Uterus (tissue), 4 donors: ENCODE measurements around the gene TMEM132E. TPM values are rescaled to one million over a fixed set of nuclear protein-coding genes. Genes with fewer than 3 reads are reported as not detected.

Source experiments
- DNase-seq, 2 donors: peaks; one replicate each; pipeline ENCODE4 v3.0.0-alpha.2; 2019 to 2020
- H3K27ac ChIP-seq, 2 donors: fragments of 200-600 bp; sonication (generic); 1 replicate in 1 of 2; 2 replicates in 1 of 2; pipeline ENCODE4 v1.5.1; 2016 to 2018
- H3K27me3 ChIP-seq, 2 donors: fragments of 200-600 bp; sonication (generic); one replicate each; pipeline ENCODE4 v1.5.1; 2018 to 2019; ENCODE audit warnings: control low read depth in 1 of 2
- H3K36me3 ChIP-seq, 2 donors: fragments of 200-600 bp; sonication (generic); one replicate each; pipeline ENCODE4 v1.5.1; 2019; ENCODE audit warnings: control low read depth in 1 of 2
- H3K4me1 ChIP-seq, 2 donors: fragments of 200-600 bp; sonication (generic); one replicate each; pipeline ENCODE4 v1.5.1; 2018 to 2019; ENCODE audit warnings: control low read depth in 1 of 2
- H3K4me3 ChIP-seq, 2 donors: fragments of 200-600 bp; sonication (generic); 1 replicate in 1 of 2; 2 replicates in 1 of 2; pipeline ENCODE4 v1.5.1; 2018 to 2019; ENCODE audit warnings: mild to moderate bottlenecking in 1 of 2
- H3K9me3 ChIP-seq, 2 donors: fragments of 200-600 bp; sonication (generic); one replicate each; pipeline ENCODE4 v1.5.1; 2019; ENCODE audit warnings: control low read depth in 1 of 2
- POLR2A ChIP-seq, 2 donors: fragments of 450-650 bp; IDR thresholded peaks; one replicate each; pipeline ENCODE4 v1.6.1; 2016; ENCODE audit warnings: antibody characterized with exemption in 2 of 2, mild to moderate bottlenecking in 1 of 2, moderate library complexity in 1 of 2
- intact Hi-C: fragments of 100-400 bp; cut with DNase I; formaldehyde crosslinking; loops from one replicate; pipeline ENCODE4 v1.15.1; 2023; ENCODE audit warnings: low total_unique reads
- total RNA-seq, 4 donors: library from RNA; depleted of rRNA in 3 of 4; stranded (reverse); fragments of >200 nt in 3 of 4; gene quantifications; one replicate each; pipeline versions ENCODE4 v1.1.0 to v1.2.4, GENCODE V29; 2014 to 2023
- TF ChIP-seq, protein P1 (sequence below), 4 experiments: fragments of 200-600 bp in 2 of 4; fragments of 450-650 bp in 2 of 4; sonication (generic) in 2 of 4; IDR thresholded peaks; one replicate each; pipeline ENCODE4 v1.5.1; 2016 to 2019; ENCODE audit warnings: antibody characterized with exemption in 4 of 4, mild to moderate bottlenecking in 2 of 4, moderate library complexity in 1 of 4
- donor health status: DM: yes; HTN: yes; CAD: no.

The TMEM132E gene
- total RNA-seq, 4 donors from 2014 or later = 0.90 TPM; not detected in 3

- DNase-seq = no peak
- Histone ChIP-seq H3K36me3 (no peaks in the 10 kb centered on the region), H3K27ac (no peak overlapping the region), H3K9me3 (no peaks in the 10 kb centered on the region), H3K4me3 (no peak overlapping the region), H3K4me1 (no peaks in the 10 kb centered on the region), H3K27me3 (peaks cover 0 to 3% of the 10 kb centered on the region in 2 donors)
- intact Hi-C loops = no loop called here
- TF ChIP-seq, protein P1, sequence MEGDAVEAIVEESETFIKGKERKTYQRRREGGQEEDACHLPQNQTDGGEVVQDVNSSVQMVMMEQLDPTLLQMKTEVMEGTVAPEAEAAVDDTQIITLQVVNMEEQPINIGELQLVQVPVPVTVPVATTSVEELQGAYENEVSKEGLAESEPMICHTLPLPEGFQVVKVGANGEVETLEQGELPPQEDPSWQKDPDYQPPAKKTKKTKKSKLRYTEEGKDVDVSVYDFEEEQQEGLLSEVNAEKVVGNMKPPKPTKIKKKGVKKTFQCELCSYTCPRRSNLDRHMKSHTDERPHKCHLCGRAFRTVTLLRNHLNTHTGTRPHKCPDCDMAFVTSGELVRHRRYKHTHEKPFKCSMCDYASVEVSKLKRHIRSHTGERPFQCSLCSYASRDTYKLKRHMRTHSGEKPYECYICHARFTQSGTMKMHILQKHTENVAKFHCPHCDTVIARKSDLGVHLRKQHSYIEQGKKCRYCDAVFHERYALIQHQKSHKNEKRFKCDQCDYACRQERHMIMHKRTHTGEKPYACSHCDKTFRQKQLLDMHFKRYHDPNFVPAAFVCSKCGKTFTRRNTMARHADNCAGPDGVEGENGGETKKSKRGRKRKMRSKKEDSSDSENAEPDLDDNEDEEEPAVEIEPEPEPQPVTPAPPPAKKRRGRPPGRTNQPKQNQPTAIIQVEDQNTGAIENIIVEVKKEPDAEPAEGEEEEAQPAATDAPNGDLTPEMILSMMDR (IDR thresholded peaks at IDR 0.05) = no peak
- TF ChIP-seq POLR2A (IDR thresholded peaks at IDR 0.05) = no peak
Measured at GRCh38 chr17:34628879-34629278, 49.5 kb downstream of the TMEM132E start.

DNA sequence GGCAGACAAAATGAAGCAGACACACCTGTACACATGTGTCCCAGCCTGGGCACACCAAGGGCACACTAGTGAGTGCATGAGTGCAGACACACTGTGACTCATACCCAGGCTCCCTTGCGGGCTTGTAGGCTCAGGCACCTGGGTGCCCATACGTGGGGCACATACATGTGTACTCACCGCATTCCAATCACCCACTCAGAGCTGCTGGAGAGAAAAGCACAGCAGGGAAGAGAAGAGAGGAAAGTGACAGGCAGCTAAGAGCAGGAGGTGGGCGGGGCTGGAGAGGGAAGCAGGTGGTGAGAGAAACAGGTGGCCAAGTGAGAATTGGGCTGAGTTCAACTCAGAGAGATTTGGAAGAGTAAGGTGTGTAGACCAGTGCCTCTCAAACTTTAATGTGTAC lies 54.0 kb downstream of the TMEM132E start:
- Histone ChIP-seq H3K36me3 (no peaks in the 10 kb centered on the region), H3K27ac (no peak overlapping the region), H3K27me3 (peaks cover 0 to 3% of the 10 kb centered on the region in 2 donors), H3K4me1 (peaks cover 0 to 6% of the 10 kb centered on the region in 2 donors), H3K4me3 (no peak overlapping the region), H3K9me3 (no peaks in the 10 kb centered on the region)
- no peak for TF ChIP-seq POLR2A (IDR thresholded peaks at IDR 0.05)
- TF ChIP-seq, protein P1 (IDR thresholded peaks at IDR 0.05) = no peak
- intact Hi-C loops = no loop called here
- no peak for DNase-seq

DNA sequence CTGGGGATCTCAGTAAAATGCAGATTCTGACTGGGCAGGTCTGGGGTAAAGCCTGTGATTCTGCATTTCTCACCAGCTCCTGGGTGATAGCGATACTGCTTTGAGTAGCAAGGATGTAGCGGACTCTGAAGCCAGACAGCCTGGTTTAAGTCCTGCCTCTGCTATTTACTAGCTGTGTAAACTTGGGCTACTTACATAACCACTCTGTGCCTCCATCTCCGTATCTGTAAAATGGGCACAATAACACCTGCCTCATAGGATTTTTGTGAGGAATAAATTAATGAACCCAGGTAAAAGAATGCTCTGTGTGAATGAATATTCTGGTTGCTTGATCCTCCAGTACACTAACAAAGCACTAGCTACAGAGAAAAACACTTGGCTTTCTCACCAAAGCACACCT lies 54.4 kb downstream of the TMEM132E start:
- Histone ChIP-seq H3K27me3 (peaks cover 0 to 3% of the 10 kb centered on the region in 2 donors), H3K4me1 (peaks cover 0 to 6% of the 10 kb centered on the region in 2 donors), H3K4me3 (no peak overlapping the region), H3K9me3 (no peaks in the 10 kb centered on the region), H3K27ac (no peak overlapping the region), H3K36me3 (no peaks in the 10 kb centered on the region)
- TF ChIP-seq POLR2A (IDR thresholded peaks at IDR 0.05) = no peak
- TF ChIP-seq, protein P1 (IDR thresholded peaks at IDR 0.05) = no peak
- no peak for DNase-seq
- intact Hi-C loops = no loop called here

DNA sequence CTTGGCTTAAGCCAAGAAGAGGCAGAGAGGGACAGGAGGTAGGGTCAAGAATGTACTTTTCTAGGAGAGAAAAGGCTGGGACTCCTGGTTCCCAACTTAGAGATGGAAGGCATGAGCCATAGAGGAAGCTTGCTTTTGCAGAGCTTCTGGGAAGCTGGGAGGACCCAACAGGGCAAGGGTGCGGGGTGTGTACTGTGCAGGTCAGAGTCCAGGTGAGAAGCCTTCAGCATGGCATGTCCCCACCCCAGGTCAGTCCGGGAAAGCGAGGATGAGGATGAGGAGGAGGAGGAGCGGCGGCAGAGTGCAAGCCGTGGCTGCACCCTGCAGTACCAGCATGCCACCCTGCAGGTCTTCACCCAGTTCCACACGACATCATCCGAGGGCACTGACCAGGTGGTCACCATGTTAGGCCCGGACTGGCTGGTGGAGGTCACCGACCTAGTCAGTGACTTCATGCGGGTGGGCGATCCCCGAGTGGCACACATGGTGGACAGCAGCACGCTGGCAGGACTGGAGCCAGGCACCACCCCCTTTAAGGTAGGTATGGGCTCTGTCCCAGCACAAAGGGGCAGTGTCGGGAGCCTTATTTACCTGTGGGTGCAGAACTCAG lies 55.3 kb downstream of the TMEM132E start:
- intact Hi-C loops = no loop called here
- Histone ChIP-seq H3K4me1 (peaks cover 0 to 6% of the 10 kb centered on the region in 2 donors), H3K27ac (no peak overlapping the region), H3K9me3 (no peaks in the 10 kb centered on the region), H3K36me3 (no peaks in the 10 kb centered on the region), H3K4me3 (no peak overlapping the region), H3K27me3 (peaks cover 0 to 3% of the 10 kb centered on the region in 2 donors)
- no peak for TF ChIP-seq POLR2A (IDR thresholded peaks at IDR 0.05)
- TF ChIP-seq, protein P1 (IDR thresholded peaks at IDR 0.05) = no peak
- DNase-seq = no peak

DNA sequence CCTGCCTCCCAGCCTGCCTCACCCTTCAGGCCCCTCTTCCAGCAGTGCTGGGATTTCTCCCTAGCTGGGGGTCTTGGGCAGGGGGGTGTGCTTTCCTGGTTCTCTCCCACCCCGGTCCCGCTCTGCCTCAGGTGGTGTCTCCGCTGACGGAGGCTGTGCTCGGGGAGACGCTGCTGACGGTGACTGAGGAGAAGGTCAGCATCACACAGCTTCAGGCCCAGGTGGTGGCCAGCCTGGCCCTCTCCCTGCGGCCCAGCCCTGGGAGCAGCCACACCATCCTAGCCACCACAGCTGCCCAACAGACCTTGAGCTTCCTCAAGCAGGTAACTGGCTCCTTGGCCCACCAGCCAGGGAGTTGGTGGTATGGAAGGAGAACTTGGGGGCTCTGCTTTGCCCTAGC lies 56.5 kb downstream of the TMEM132E start:
- intact Hi-C loops = no loop called here
- Histone ChIP-seq H3K4me3 (no peak overlapping the region), H3K9me3 (no peaks in the 10 kb centered on the region), H3K27me3 (peaks cover 0 to 3% of the 10 kb centered on the region in 2 donors), H3K27ac (no peak overlapping the region), H3K36me3 (no peaks in the 10 kb centered on the region), H3K4me1 (peaks cover 0 to 6% of the 10 kb centered on the region in 2 donors)
- no peak for DNase-seq
- TF ChIP-seq, protein P1 (IDR thresholded peaks at IDR 0.05) = no peak
- no peak for TF ChIP-seq POLR2A (IDR thresholded peaks at IDR 0.05)
